Endothelial cell of umbilical vein (primary cell): Measurements from ENCODE around the gene PCSK6. TPM values are rescaled to one million over a fixed set of nuclear protein-coding genes. Genes with fewer than 3 reads are reported as not detected.

Experiments used
- BruUV-seq: library from RNA; stranded (reverse); fragments of 400-500 nt; replicated peaks from 2 replicates; lab custom pipeline; 2021; lab: Mats Ljungman, UMichigan
- CTCF ChIA-PET: fragments of 300-600, 350-600 bp; sonication (Branson Sonifier 250); formaldehyde crosslinking; loops from one replicate; lab custom pipeline; 2021; ENCODE audit warnings: antibody characterized with exemption, inconsistent platforms; lab: Charles Lee
- POLR2A ChIA-PET: fragments of 300-600, 350-600 bp; sonication (Branson Sonifier 250); formaldehyde crosslinking; loops from one replicate; lab custom pipeline; 2021; ENCODE audit warnings: antibody characterized with exemption, inconsistent platforms; lab: Charles Lee
- DNase-seq: peaks from one replicate; pipeline ENCODE4 v3.0.0-alpha.2; 2011; ENCODE audit warnings: low read depth, low spot score
- FAIRE-seq: peaks from 2 replicates; lab custom pipeline; 2011; peaks lifted over from hg19 to GRCh38; lab: Jason Lieb, UNC
- H2AFZ ChIP-seq: 2 replicates; pipeline ENCODE4 v1.6.0; 2012; ENCODE audit warnings: low read depth, low read length, control low read depth, inconsistent platforms
- H3K27ac ChIP-seq: 2 replicates; pipeline ENCODE4 v1.5.1; 2011; ENCODE audit warnings: low read depth, mild to moderate bottlenecking, control low read depth, low read length, moderate library complexity; ENCODE audit not compliant: insufficient read depth
- H3K27me3 ChIP-seq, 2 experiments: 2 replicates each; pipeline versions ENCODE4 v1.6.0 to v1.6.1; 2011; ENCODE audit warnings: low read length in 2 of 2, mixed read lengths in 1 of 2; ENCODE audit not compliant: control insufficient read depth in 2 of 2, insufficient read depth in 2 of 2
- H3K36me3 ChIP-seq, 2 experiments: 2 replicates in 1 of 2; 3 replicates in 1 of 2; pipeline ENCODE4 v1.5.1; 2011; ENCODE audit warnings: low read length in 2 of 2, mild to moderate bottlenecking in 1 of 2, moderate library complexity in 1 of 2; ENCODE audit not compliant: control insufficient read depth in 2 of 2, insufficient read depth in 2 of 2; ENCODE audit errors: extremely low read depth in 1 of 2
- H3K4me1 ChIP-seq: 3 replicates; pipeline ENCODE4 v1.5.1; 2011; ENCODE audit warnings: mild to moderate bottlenecking, low read length; ENCODE audit not compliant: control insufficient read depth, insufficient read depth; ENCODE audit errors: extremely low read depth
- H3K4me2 ChIP-seq: 2 replicates; pipeline ENCODE4 v1.6.1; 2011; ENCODE audit warnings: low read length, control low read depth, mixed read lengths; ENCODE audit not compliant: insufficient read depth
- H3K4me3 ChIP-seq, 3 experiments: fragments of 200-600 bp in 1 of 3; sonication (generic), shearing (Covaris generic) in 1 of 3; replicated peaks in 1 of 3; 2 replicates each; pipeline ENCODE4 v1.5.1; 2011 to 2016; ENCODE audit warnings: control low read depth in 3 of 3, low read length in 3 of 3, mild to moderate bottlenecking in 2 of 3, inconsistent platforms in 1 of 3, low read depth in 1 of 3, moderate library complexity in 1 of 3; ENCODE audit not compliant: insufficient read depth in 1 of 3
- H3K79me2 ChIP-seq: 2 replicates; pipeline ENCODE4 v1.6.0; 2012; ENCODE audit warnings: low read length, inconsistent platforms; ENCODE audit not compliant: control insufficient read depth, insufficient read depth
- H3K9ac ChIP-seq: replicated peaks from 2 replicates; pipeline ENCODE3; 2011; ENCODE audit warnings: low read length, control low read depth; ENCODE audit not compliant: insufficient read depth; ENCODE audit errors: extremely low read depth
- H3K9me1 ChIP-seq: replicated peaks from 3 replicates; pipeline ENCODE4 v1.6.0; 2011; ENCODE audit warnings: mild to moderate bottlenecking, low read length; ENCODE audit not compliant: control insufficient read depth, insufficient read depth; ENCODE audit errors: extremely low read depth
- H3K9me3 ChIP-seq: replicated peaks from 2 replicates; pipeline ENCODE4 v1.5.1; 2012; ENCODE audit warnings: low read length, inconsistent platforms; ENCODE audit not compliant: control insufficient read depth, insufficient read depth
- H4K20me1 ChIP-seq: replicated peaks from 2 replicates; pipeline ENCODE3; 2011; ENCODE audit warnings: mild to moderate bottlenecking, low read length; ENCODE audit not compliant: control insufficient read depth, insufficient read depth; ENCODE audit errors: extremely low read depth
- CTCF ChIP-seq, 2 donors: IDR thresholded peaks; 1 replicate in 1 of 2; 2 replicates in 1 of 2; pipeline ENCODE4 v1.5.1; 2011; ENCODE audit warnings: low read length in 2 of 2, mild to moderate bottlenecking in 2 of 2, moderate library complexity in 2 of 2, control low read depth in 1 of 2, inconsistent platforms in 1 of 2, low read depth in 1 of 2; ENCODE audit not compliant: insufficient read depth in 1 of 2; ENCODE audit errors: extremely low read depth in 1 of 2
- EZH2 ChIP-seq: IDR thresholded peaks from 2 replicates; pipeline ENCODE4 v1.6.1; 2012; ENCODE audit warnings: borderline replicate concordance, low read depth, mild to moderate bottlenecking, moderate library complexity, low read length, inconsistent platforms; ENCODE audit not compliant: severe bottlenecking
- FOS ChIP-seq: IDR thresholded peaks from 2 replicates; pipeline ENCODE4 v1.6.1; 2011; ENCODE audit warnings: mild to moderate bottlenecking, low read length, moderate library complexity, borderline replicate concordance; ENCODE audit not compliant: insufficient read depth
- GATA2 ChIP-seq: IDR thresholded peaks from 2 replicates; pipeline ENCODE4 v1.7.0; 2011; ENCODE audit warnings: low read depth, mild to moderate bottlenecking, moderate library complexity, mixed read lengths, low read length; ENCODE audit not compliant: insufficient read length, insufficient read depth
- JUN ChIP-seq: IDR thresholded peaks from 2 replicates; pipeline ENCODE4 v1.6.1; 2011; ENCODE audit warnings: borderline replicate concordance, low read depth; ENCODE audit not compliant: insufficient read length, insufficient read depth
- MAX ChIP-seq: IDR thresholded peaks from 2 replicates; pipeline ENCODE4 v1.6.1; 2011; ENCODE audit not compliant: insufficient read depth, insufficient read length
- MYC ChIP-seq: IDR thresholded peaks from one replicate; pipeline ENCODE4 v1.6.1; 2011; ENCODE audit warnings: mild to moderate bottlenecking, low read depth, low read length
- POLR2A ChIP-seq: IDR thresholded peaks from 2 replicates; pipeline ENCODE4 v1.6.1; 2012; ENCODE audit warnings: low read depth, mild to moderate bottlenecking, control low read depth, low read length
- POLR2AphosphoS5 ChIP-seq: IDR thresholded peaks from 2 replicates; pipeline ENCODE4 v1.6.1; 2012; ENCODE audit warnings: low read depth, mild to moderate bottlenecking, control low read depth, low read length, moderate library complexity; ENCODE audit not compliant: insufficient read depth
- dilution Hi-C: fragments of 300-500 bp; cut with MboI; formaldehyde crosslinking; loops from one replicate; pipeline ENCODE4 v1.15.0; 2019; ENCODE audit warnings: low sequenced_read_pairs; ENCODE audit not compliant: extremely low pct_ligation_motif_present
- intact Hi-C: fragments of 100-400 bp; cut with micrococcal nuclease; formaldehyde crosslinking; loops from one replicate; pipeline ENCODE4 v1.10.0; 2022
- polyA plus RNA-seq, 4 experiments: library from polyadenylated mRNA; depleted of rRNA in 3 of 4; stranded (reverse) in 3 of 4; unstranded in 1 of 4; fragments of >200 nt; gene quantifications; 2 replicates each; pipeline versions ENCODE4 v1.2.1 to v1.2.3, GENCODE V29; 2011 to 2012; ENCODE audit warnings: missing spikeins in 1 of 4
- total RNA-seq: library from RNA; stranded (reverse); gene quantifications from 2 replicates; pipeline ENCODE4 v1.2.3, GENCODE V29; 2021

PCSK6 gene
- total and polyA plus RNA-seq, 2 donors (not counting 3 experiments of a cell fraction or from before 2014, with no cell fraction given), result 0.18 to 0.69 TPM

- intact Hi-C loops (no loop called here), dilution Hi-C loops (no loop called here)
- no peak overlapping the region for H3K4me2 ChIP-seq
- H3K9ac ChIP-seq, result no peak overlapping the region
- CTCF ChIA-PET, result no interaction called here
- peaks cover 18% of the 10 kb centered on the region for H3K4me1 ChIP-seq
- H3K9me3 ChIP-seq, result no peaks in the 10 kb centered on the region
- DNase-seq (no peak), FAIRE-seq (no peak)
- POLR2A ChIA-PET, result no interaction called here
- H3K79me2 ChIP-seq, result no peaks in the 10 kb centered on the region
- H4K20me1 ChIP-seq, result no peaks in the 10 kb centered on the region
- peaks cover 7 to 8% of the 10 kb centered on the region in 2 experiments for H3K27me3 ChIP-seq
- no peak overlapping the region for H3K27ac ChIP-seq
- no peak overlapping the region for H3K4me3 ChIP-seq
- TF ChIP-seq MYC (no peak), POLR2A (no peak), EZH2 (no peak), MAX (no peak), CTCF (IDR thresholded peaks at IDR 0.05; ENCODE audit: extremely low read depth in 1 of 2, insufficient read depth in 1 of 2, low read depth in 1 of 2, low read length in 2 of 2) (no peak), JUN (no peak), GATA2 (no peak), FOS (no peak), POLR2AphosphoS5 (no peak)
- H3K36me3 ChIP-seq, result no peaks in the 10 kb centered on the region
- BruUV-seq, result no TSS peak
- H3K9me1 ChIP-seq, result no peaks in the 10 kb centered on the region
- no peak overlapping the region for H2AFZ ChIP-seq
Observed at GRCh38 chr15:101442272-101442671, 47.2 kb downstream of the PCSK6 start.
